Measurements from ENCODE around the gene AHDC1.
A peak's percentile ranks its signal among the peaks of the same experiment; 100 is the strongest.
"Not testable (repeated sequence)": the region's sequence is repeated elsewhere in the genome, so short reads cannot be mapped to it uniquely, and the experiment has no call there.

Gene AHDC1

GRCh38 chr1:27562534-27563340 is 41.2 kb downstream of the AHDC1 start:
- no peak for DNase-seq

GRCh38 chr1:27562021-27562420 is 41.9 kb downstream of the AHDC1 start:
- no peak for DNase-seq

GRCh38 chr1:27561124-27561899 is 42.6 kb downstream of the AHDC1 start:
- peak; percentile 31 for DNase-seq

GRCh38 chr1:27560268-27561123 is 43.4 kb downstream of the AHDC1 start:
- DNase-seq = peak; percentile 14

GRCh38 chr1:27559466-27560030 is 44.4 kb downstream of the AHDC1 start:
- DNase-seq = no peak

- no peak for DNase-seq
Observed at GRCh38 chr1:27557596-27558340, 46.2 kb downstream of the AHDC1 start.

GRCh38 chr1:27556781-27557595 is 47.0 kb downstream of the AHDC1 start:
- peak; percentile 67 for DNase-seq

- no peak for DNase-seq
Observed at GRCh38 chr1:27556435-27556780, 47.5 kb downstream of the AHDC1 start.

GRCh38 chr1:27555700-27556424 is 48.1 kb downstream of the AHDC1 start:
- DNase-seq = no peak

- DNase-seq = no peak
Observed at GRCh38 chr1:27554759-27555699, 48.9 kb downstream of the AHDC1 start.

GRCh38 chr1:27554293-27554692 is 49.7 kb downstream of the AHDC1 start:
- DNase-seq = no peak

- not testable (repeated sequence) for DNase-seq
Observed at GRCh38 chr1:27553823-27554222, 50.1 kb downstream of the AHDC1 start.

- DNase-seq = no peak
Observed at GRCh38 chr1:27552911-27553420, 51.0 kb downstream of the AHDC1 start.

GRCh38 chr1:27551953-27552312 is 52.0 kb downstream of the AHDC1 start:
- no peak for DNase-seq

- DNase-seq = no peak
Observed at GRCh38 chr1:27551170-27551952, 52.6 kb downstream of the AHDC1 start.

GRCh38 chr1:27550510-27551169 is 53.3 kb downstream of the AHDC1 start:
- DNase-seq = no peak

- DNase-seq = no peak
Observed at GRCh38 chr1:27549807-27550408, 54.0 kb downstream of the AHDC1 start.

Data from midbrain (tissue), 1 donor.